ENCODE results near the gene BRAF.

DNA sequence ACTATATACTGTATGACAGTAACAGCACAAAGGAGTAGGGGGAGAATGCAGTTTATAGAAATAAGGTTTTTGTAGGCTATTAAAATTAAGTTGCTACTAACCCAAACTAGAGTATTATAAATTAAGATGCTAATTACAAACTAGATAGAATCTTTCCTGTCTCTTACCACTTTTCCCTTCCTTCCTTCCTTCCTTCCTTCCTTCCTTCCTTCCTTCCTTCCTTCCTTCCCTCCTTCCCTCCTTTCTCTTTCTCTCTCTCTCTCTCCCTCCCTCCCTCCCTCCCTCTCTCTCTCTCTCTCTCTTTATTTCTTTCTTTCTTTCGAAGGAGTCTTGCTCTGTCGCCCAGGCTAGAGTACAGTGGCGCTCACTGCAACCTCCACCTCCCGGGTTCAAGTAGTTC lies 36.4 kb upstream of the BRAF start:
- TF ChIP-seq EP300 (IDR thresholded peaks at IDR 0.05) (no peak), POLR2A (IDR thresholded peaks at IDR 0.05) (no peak)
